Measurements from ENCODE around the gene FOS.
"Not testable (repeated sequence)": the region's sequence is repeated elsewhere in the genome, so short reads cannot be mapped to it uniquely, and the experiment has no call there.

DNA sequence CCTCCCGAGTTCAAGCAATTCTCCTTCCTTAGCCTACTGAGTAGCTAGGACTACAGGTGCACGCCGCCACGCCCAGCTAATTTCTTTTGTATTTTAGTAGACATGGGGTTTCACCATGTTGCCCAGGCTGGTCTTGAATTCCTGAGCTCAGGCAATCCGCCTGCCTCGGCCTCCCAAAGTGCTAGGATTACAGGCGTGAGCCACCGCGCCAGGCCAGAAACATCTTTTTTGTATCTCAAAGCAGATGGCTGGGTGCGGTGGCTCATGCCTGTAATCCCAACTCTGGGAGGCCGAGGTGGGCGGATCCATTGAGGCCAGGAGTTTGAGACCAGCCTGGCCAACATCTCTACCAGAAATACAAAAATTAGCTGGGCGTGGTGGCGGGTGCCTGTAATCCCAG, 30.9 kb downstream of the FOS start:
- TF ChIP-seq POU5F1 (IDR thresholded peaks at IDR 0.05; ENCODE audit: low read depth, low read length); EP300 (IDR thresholded peaks at IDR 0.05; ENCODE audit: borderline replicate concordance in 1 of 2, low read depth in 2 of 2, low read length in 2 of 2); EZH2 (IDR thresholded peaks at IDR 0.05; ENCODE audit: low read depth, low read length, severe bottlenecking); HDAC2 (IDR thresholded peaks at IDR 0.05; ENCODE audit: borderline replicate concordance in 1 of 2, low read depth in 2 of 2, low read length in 2 of 2); POLR2A (IDR thresholded peaks at IDR 0.05; ENCODE audit: control extremely low read depth in 1 of 2, low read depth in 2 of 2, low read length in 2 of 2); CEBPB (IDR thresholded peaks at IDR 0.05; ENCODE audit: low read depth, low read length); POLR2AphosphoS5 (IDR thresholded peaks at IDR 0.05; ENCODE audit: low read depth, low read length): not testable (repeated sequence)
- TF ChIP-seq, protein P1, sequence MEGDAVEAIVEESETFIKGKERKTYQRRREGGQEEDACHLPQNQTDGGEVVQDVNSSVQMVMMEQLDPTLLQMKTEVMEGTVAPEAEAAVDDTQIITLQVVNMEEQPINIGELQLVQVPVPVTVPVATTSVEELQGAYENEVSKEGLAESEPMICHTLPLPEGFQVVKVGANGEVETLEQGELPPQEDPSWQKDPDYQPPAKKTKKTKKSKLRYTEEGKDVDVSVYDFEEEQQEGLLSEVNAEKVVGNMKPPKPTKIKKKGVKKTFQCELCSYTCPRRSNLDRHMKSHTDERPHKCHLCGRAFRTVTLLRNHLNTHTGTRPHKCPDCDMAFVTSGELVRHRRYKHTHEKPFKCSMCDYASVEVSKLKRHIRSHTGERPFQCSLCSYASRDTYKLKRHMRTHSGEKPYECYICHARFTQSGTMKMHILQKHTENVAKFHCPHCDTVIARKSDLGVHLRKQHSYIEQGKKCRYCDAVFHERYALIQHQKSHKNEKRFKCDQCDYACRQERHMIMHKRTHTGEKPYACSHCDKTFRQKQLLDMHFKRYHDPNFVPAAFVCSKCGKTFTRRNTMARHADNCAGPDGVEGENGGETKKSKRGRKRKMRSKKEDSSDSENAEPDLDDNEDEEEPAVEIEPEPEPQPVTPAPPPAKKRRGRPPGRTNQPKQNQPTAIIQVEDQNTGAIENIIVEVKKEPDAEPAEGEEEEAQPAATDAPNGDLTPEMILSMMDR (IDR thresholded peaks at IDR 0.05; ENCODE audit: control extremely low read depth in 1 of 3, insufficient read depth in 1 of 3, low read depth in 1 of 3, low read length in 3 of 3): not testable (repeated sequence)
